Activated T-cell treated with anti-CD3 and anti-CD28 coated beads, Interleukin-2, amount 50 U/mL, for 48 hours (primary cell): ENCODE measurements around the gene ENPP6.

Source experiments
- DNase-seq, 2 experiments: peaks; one replicate each; pipeline ENCODE4 v3.0.0-alpha.2; 2020

ENPP6 gene

GRCh38 chr4:184217634-184218033, at the start of gene ENPP6:
TSS of gene ENPP6 (minus strand) at chr4:184217873. CDS start at chr4:184217819, 54 bp downstream.
- DNase-seq = no peak

DNA sequence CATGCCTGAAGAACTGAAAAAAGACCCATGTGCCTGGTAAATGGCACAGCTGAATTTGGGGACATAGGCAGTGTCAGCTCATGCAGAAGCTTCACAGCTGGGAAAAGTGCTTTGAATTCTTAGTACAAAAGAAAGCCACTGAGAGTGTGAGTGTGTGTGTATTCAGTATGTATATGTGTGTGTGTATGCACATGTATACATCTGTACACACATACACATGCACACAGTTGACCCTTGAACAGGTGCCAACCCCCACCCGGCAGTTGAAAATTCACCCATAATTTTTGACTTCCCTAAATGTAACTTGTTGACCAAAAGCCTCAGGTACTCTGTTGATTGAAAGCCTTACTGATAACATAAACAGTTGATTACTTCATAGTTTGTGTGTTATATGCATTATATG, 49.5 kb upstream of the ENPP6 start:
- DNase-seq = no peak

DNA sequence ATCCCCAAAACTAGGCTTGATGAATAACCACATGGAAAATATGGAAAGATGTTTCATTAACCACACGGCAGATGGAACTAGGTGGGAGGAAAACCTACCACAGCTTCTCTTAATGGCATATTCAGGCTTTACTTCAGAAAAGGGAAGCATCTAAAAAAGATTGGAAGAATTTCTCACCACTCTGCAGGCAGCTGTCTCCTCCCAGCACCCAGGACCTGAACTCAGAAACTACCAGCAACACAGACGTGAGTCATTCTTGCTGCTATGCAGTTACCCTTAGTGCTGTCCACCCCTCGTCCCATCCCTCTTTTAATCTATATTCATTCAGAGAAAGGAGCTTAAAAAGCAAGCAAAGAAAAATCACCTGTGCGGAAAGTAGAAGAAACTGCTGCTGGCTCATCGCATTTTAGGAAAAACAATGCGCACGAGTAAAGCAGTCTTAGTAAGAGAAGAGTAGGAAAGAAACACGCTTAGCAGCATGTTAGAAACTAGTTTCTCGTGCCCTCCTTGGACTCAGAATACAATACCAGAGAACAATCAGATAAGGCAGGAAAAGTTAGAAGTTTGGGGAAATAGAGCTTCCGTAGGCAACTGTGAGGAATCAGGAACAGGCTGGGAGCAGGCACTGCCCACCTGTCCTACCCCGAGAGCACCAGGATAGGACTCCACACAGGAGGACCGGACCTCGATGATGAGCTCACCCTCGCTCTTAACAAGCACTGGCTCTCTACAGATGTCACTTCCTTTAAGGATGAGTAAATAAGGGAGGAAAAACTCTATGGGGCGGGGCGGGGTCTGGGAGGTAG, 48.1 kb upstream of the ENPP6 start:
- DNase-seq = no peak

DNA sequence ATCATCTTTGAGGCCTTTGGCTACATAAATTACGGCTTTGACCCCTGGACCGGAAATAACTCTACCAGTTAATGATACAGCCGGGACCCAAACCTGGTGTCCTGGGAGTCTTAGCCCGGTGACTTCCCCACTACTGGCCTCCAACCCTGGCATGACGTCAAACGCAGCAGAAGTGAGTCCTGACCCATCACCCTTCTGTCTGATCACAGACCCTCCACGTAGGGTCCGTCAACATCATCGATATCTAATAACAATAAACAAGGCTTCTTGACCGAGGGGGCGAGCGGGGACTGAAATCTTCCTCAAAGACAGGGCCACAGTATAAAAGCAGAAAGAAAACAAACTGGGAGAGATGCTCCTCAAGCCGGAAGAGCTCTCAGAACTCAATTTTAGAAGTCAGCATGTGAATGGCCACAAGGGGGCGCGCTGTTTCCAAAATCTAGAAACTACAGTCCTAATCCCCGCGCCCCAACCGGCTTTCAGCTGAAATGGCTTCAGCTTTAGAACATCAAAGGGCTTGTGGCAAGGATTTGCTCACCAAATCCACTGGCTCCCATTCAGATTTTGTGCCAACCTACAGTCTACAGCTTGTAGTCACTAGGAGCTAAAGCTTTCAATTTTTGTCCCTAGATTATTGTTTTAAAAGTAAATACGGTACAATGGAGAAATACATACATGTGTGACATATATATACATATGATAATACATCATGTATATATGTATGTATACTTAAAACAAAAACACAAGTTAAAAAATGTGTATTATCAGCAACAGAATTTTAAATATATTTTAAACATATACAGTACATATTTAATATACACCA, 46.4 kb upstream of the ENPP6 start:
- DNase-seq = peak; percentile 96 to 98

GRCh38 chr4:184263461-184263860, 45.8 kb upstream of the ENPP6 start:
- no peak for DNase-seq

GRCh38 chr4:184262901-184263300, 45.2 kb upstream of the ENPP6 start:
- no peak for DNase-seq

DNA sequence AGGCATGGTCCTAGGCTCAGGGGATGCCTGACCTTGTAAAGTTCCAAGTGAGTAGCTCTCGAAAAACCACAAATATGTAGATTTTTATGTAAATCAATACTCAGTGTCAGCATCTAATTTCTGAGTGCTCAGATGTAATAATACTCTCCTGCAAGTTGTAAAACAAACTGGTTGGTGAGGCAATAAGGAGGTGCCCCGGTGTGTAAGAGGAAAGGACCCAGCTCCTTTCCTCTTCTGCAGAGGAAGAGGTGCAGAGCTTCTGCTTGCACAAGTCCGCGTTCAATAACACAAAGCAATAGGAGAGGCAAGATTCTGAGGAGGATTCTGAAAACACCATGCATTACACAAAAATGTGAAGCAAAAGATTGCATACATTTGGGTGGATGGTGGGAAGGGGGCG, 43.6 kb upstream of the ENPP6 start:
- no peak for DNase-seq

DNA sequence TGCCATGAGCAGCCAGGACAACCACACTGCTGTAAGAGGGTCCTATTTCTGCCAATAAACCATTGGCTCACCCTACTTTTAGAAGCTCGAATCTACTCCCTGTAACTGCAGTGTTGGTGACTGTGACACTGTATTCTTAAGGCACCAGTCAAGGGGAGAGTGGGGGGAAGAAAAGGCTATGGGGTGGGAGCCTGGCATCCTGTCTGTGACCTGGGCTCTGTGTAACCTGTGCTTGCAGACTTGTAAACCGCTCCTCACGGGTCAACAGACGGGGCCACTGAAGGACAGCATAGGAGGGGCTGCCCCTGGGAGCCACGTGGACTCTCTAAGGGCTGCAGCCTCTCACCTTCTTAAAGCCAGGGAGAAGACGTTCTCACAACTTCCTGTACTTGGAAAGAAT, 42.2 kb upstream of the ENPP6 start:
- DNase-seq = no peak

DNA sequence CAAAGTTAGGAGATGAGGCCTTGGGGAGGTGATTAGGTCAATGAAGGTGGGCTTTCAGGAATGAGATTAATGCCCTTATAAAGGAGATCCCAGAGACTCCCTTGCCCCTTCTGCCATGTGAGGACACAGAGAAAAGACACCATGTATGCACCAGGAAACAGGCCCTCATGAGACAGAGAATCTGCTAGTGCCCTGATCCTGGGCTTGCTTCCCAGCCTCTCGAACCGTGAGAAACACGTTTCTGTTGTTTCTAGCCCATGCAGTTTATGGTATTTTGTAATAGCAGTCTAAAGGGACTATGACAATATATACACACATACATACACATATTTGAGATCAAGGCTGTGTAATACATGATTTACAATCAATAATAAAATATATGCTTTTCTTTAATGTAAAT, 41.4 kb upstream of the ENPP6 start:
- no peak for DNase-seq

DNA sequence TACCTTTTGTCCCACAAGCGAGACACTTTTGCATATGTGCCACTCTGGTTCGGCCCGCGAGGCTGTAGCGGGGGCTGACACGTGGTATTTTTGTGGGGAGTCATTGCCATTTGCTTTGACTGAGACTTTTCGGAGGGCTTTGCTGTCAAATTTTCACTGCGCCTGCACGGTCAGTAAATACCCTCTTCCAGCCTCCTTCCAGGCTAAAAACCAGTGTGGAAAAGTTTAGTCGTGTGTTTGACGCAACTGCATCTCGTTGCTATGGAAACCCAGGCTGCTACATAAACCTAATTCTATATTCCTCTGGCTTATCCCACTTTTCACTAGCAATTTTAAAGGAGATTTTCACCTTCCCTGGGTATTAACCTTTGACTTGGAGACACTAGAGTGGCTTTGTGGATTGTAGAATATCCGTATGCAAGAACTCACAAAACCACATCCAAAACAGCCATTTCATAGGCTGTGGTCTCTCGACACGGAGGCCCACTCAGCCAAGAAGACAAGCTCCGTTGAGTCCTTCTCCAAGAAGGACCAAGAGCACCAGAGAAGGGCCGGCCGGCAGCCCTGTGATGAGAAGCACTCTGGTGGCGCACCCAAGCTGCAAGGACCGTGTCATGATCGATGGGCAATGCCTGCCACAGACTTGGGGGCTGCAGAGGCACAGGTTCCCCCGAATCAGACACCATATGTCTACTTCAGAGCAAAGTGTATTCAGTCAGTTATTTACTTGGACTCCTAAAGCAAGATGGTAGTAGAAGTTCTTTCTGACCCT, 38.4 kb upstream of the ENPP6 start:
- no peak for DNase-seq

DNA sequence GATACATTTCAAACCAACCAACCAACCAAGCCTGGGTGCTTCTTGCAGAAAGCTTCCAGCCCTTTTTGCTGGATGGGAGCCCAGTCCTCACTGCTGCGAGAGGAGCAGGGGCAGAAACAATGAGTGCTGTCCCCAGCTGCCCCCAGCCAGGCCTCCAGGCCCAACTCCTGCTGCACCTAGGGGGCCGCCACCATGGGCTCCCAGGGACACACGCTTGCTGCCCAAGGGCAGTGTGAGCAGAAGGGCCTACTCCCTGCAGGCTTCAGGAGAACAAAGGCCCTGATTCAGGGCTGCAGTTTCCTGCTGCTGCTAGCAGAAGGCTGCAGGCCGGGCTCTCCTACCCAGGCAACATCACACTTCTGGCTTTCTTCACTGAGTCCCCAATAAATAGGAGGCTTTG, 37.7 kb upstream of the ENPP6 start:
- no peak for DNase-seq

- no peak for DNase-seq
Measured at GRCh38 chr4:184253072-184253420, 35.4 kb upstream of the ENPP6 start.

DNA sequence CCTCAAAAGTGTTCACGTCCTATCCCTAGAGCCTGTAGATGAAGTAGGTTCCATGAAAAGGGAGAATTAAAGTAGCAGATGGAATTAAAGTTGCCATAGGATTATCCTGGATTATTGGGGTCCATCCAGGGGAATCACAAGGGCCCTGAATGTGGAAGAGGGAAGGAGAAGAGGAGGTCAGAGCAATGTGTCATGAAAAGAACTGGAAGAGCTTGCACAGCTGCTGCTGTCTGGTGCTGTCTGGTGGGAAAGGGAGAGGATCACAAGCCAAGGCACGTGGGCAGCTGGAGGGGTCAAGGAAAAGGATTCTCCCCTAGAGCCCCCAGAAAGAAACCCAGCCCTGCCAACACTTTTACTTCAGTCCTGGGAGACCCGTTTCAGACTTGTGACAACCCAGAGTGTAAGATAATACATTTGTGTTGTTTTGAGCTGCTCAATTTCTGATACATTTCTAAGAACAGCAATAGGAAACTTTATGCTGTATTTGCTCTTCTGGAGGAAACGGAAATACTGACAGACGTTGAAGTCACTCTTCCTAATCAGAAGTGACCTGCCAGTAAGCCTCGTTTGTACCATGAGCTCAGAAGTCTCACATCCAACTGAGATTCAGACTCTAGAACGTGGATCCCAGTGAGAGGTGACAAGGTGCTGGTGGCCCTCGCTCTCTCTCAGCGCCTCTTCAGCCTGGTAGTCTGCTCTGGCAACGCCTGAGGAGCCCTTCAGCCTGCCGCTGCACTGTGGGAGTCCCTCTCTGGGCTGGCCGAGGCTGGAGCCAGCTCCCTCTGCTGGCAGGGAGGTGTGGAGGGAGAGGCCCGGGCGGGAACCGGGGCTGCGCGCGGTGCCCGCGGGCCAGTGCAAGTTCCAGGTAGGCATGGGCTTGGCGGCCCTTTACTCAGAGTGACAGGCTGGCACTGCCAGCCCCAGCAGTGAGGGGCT, 34.7 kb upstream of the ENPP6 start:
- DNase-seq = peak in 1 of 2 experiments; percentile 54

DNA sequence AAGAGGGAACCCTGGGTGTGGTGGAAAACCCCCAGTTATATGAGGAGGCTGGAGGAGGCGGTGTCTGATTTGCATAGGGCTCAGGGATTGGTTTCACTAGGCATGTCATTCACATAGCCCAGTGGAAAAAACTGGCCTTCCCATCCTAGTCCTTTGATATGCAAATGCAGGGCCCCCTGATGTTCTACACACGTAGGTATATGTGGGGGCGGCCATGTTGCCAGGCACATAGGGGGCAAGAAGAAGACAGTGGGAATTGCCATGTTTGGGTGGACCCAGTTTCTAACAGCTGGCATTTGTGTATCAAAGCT, 34.0 kb upstream of the ENPP6 start:
- no peak for DNase-seq

- DNase-seq = peak in 1 of 2 experiments; percentile 39
Measured at GRCh38 chr4:184250795-184251669, 33.4 kb upstream of the ENPP6 start.

DNA sequence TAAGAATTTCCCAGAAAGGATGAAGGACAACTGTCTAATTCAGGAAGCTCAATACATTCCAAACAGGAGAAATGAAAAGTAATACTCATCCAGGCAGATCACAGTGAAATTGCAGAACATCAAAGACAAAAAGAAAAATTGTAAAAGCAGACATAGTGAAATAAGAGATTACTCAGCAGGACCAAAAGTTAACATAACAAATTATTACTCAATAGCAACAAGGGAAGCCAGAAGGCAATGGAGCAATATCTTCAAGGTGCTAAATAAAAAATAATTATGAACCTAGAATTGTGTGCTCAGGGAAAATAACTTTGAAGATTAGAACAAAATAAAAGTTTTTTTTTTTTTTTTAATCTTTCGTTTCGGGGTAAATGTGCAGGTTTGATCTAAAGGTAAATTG, 30.5 kb upstream of the ENPP6 start:
- no peak for DNase-seq

- DNase-seq = no peak
Measured at GRCh38 chr4:184247421-184247820, 29.7 kb upstream of the ENPP6 start.

DNA sequence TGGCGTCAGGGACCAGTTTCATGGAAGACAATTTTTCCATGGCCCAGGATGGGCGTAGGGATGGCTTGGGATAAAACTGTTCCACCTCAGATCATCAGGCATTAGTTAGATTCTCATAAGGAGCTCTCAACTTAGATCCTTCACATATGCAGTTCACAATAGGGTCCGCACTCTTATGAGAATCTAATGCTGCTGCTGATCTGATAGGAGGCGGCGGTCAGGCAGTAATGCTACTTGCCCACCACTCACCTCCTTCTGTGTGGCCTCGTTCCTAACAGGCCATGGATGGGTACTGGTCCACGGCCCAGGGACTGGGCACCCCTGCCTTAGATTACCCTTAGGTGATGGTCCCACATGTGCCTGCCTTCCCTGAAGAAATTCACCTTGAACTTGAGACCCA, 28.8 kb upstream of the ENPP6 start:
- no peak for DNase-seq

- DNase-seq = no peak
Measured at GRCh38 chr4:184238072-184238745, 20.5 kb upstream of the ENPP6 start.

GRCh38 chr4:184237612-184238011, 19.9 kb upstream of the ENPP6 start:
- DNase-seq = peak in 1 of 2 experiments; percentile 42

- DNase-seq = no peak
Measured at GRCh38 chr4:184235526-184235925, 17.9 kb upstream of the ENPP6 start.
